Hematopoietic multipotent progenitor cell treated with erythropoietin and hydrocortisone succinate and interleukin-3 and kit ligand, for 6 days (in vitro differentiated cells): ENCODE data around the gene C5orf34.
"Not testable (repeated sequence)": the region's sequence is repeated elsewhere in the genome, so short reads cannot be mapped to it uniquely, and the experiment has no call there.

ENCODE experiments used
- DNase-seq: peaks from one replicate; pipeline ENCODE4 v3.0.0-alpha.2; 2015

The C5orf34 gene

GRCh38 chr5:43514816-43515677 is at the start of gene C5orf34:
TSS of gene C5orf34 (minus strand) at chr5:43515148. CDS start at chr5:43509339, 5,809 bp downstream.
- peak; percentile 99 for DNase-seq

GRCh38 chr5:43564289-43564850 is 49.4 kb upstream of the C5orf34 start:
- no peak for DNase-seq

GRCh38 chr5:43563321-43563720 is 48.4 kb upstream of the C5orf34 start:
- DNase-seq: no peak

GRCh38 chr5:43561356-43561755 is 46.4 kb upstream of the C5orf34 start:
- DNase-seq: no peak

GRCh38 chr5:43560128-43560527 is 45.2 kb upstream of the C5orf34 start:
- no peak for DNase-seq

- DNase-seq: peak; percentile 86
These were observed 42.1 kb upstream of the C5orf34 start, which contains the start of gene PAIP1 for GRCh38 chr5:43556857-43557542. TSS of gene PAIP1 (minus strand) at chr5:43557077. CDS start at chr5:43556846, 231 bp downstream.

GRCh38 chr5:43556607-43556856 is 41.6 kb upstream of the C5orf34 start:
- not testable (repeated sequence) for DNase-seq

GRCh38 chr5:43555895-43556606 is 41.1 kb upstream of the C5orf34 start:
- peak; percentile 66 for DNase-seq

- DNase-seq: no peak
These were observed 39.5 kb upstream of the C5orf34 start for GRCh38 chr5:43554497-43554896.

GRCh38 chr5:43553381-43553780 is 38.4 kb upstream of the C5orf34 start:
- DNase-seq: no peak

GRCh38 chr5:43551731-43552130 is 36.8 kb upstream of the C5orf34 start:
- DNase-seq: no peak

GRCh38 chr5:43549272-43549671 is 34.3 kb upstream of the C5orf34 start:
- not testable (repeated sequence) for DNase-seq

GRCh38 chr5:43548358-43548757 is 33.4 kb upstream of the C5orf34 start:
- no peak for DNase-seq

- DNase-seq: no peak
These were observed 32.6 kb upstream of the C5orf34 start for GRCh38 chr5:43547532-43547931.

- DNase-seq: no peak
These were observed 28.5 kb upstream of the C5orf34 start for GRCh38 chr5:43543434-43543833.

- no peak for DNase-seq
These were observed 25.8 kb upstream of the C5orf34 start for GRCh38 chr5:43540746-43541145.

- DNase-seq: no peak
These were observed 22.0 kb upstream of the C5orf34 start for GRCh38 chr5:43536972-43537371.

- no peak for DNase-seq
These were observed 18.7 kb upstream of the C5orf34 start for GRCh38 chr5:43533646-43534045.

GRCh38 chr5:43530648-43531047 is 15.7 kb upstream of the C5orf34 start:
- DNase-seq: no peak

GRCh38 chr5:43523662-43524072 is 8.7 kb upstream of the C5orf34 start:
- DNase-seq: no peak

GRCh38 chr5:43520615-43521014 is 5.7 kb upstream of the C5orf34 start:
- no peak for DNase-seq

- DNase-seq: no peak
These were observed 715 bp upstream of the C5orf34 start for GRCh38 chr5:43515678-43516048.

GRCh38 chr5:43514471-43514815 is 505 bp downstream of the C5orf34 start:
- no peak for DNase-seq

- DNase-seq: no peak
These were observed 923 bp downstream of the C5orf34 start for GRCh38 chr5:43514025-43514424.
